ENCODE results near the gene PPP4C.

The PPP4C gene

DNA sequence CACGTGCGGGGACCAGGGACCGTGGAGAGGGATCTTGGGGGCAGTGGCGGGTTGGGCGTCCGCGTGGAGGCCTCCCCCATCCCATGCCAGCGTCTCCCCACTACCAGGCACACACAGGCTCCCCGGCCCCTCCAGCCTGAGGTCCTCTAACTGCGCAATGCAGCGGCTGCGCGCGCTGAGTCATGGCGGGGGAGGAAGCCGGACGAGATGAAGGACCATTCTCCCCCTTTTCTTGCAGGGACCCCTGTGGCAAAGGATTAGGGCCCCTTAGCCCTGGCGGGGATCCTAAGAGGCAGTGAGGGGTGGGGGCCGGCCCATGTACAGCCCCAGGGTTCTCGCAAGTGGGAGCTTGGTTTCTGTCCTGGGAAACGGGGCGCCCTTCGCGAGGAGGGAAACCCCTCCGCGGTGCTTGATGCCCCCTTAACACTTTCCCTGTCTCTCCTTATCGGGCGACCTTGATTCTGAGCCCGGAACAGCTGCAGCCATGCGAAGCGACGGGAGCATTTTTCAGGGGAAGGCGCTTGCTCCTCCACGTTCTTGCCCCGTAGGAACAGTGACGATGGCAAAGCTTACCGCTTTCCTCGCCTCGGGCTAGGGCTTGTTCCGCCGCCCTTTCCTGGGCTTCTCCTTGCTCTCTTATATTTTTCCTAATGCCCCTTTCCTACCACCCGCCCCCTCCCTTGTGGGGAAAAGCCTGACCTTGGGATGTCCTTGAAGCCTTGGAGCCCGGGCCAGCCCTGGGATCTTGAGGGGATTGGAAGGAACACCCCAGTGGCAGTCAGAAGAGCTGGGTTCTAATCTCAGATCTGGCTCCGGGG, 9.6 kb upstream of the PPP4C start:
- Histone ChIP-seq H3K27me3 (no peaks in the 10 kb centered on the region), H3K9me3 (no peaks in the 10 kb centered on the region), H3K4me3 (peak overlapping the region; percentile 98 to 99), H3K4me1 (peaks cover 0 to 64% (median 55%) of the 10 kb centered on the region in 4 donors), H3K27ac (peak overlapping the region; percentile 96 to 97), H3K36me3 (peaks cover 43 to 46% (median 43%) of the 10 kb centered on the region in 3 donors)
- no peak for DNase-seq
- intact Hi-C loops (cut with DNase I; ENCODE audit: low total_unique reads): loop anchor here (1.0 kb wide), 1 partner anchor 341 kb away; the partner anchor contains the start of gene ZNF771
- TF ChIP-seq CTCF (IDR thresholded peaks at IDR 0.05): no peak

GRCh38 chr16:30066761-30067583, 8.8 kb upstream of the PPP4C start:
- intact Hi-C loops (cut with DNase I; ENCODE audit: low total_unique reads): loop anchor here (1.0 kb wide), 1 partner anchor 340 kb away; the partner anchor contains the start of gene ZNF771
- Histone ChIP-seq H3K36me3 (peaks cover 51 to 54% (median 51%) of the 10 kb centered on the region in 3 donors), H3K4me3 (peak overlapping the region; percentile 98 to 99), H3K27ac (peak overlapping the region; percentile 96 to 97), H3K4me1 (peaks cover 0 to 66% (median 55%) of the 10 kb centered on the region in 4 donors), H3K27me3 (no peaks in the 10 kb centered on the region), H3K9me3 (no peaks in the 10 kb centered on the region)
- peak in 1 of 2 donors; percentile 79 for DNase-seq
- no peak for TF ChIP-seq CTCF (IDR thresholded peaks at IDR 0.05)

DNA sequence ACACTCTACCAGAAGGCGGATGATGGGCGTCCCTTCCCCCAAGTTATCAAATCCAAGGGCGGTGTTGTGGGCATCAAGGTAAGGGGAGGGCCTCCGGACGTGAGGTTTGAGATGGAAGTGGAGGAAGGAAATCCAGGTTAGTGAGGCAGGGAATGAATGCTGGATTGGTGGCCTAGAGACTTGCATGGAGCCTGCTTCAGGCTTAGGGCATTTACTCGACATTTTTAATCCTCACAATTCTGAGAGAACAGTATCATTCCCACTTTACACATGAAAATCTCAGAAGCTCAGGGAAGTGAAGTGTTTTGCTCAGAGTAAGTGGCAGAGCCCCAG, 8.2 kb upstream of the PPP4C start:
- H3K9me3 ChIP-seq: no peaks in the 10 kb centered on the region
- peak overlapping the region; percentile 98 to 99 for H3K4me3 ChIP-seq
- H3K27ac ChIP-seq: peak overlapping the region; percentile 96 to 97
- H3K36me3 ChIP-seq: peaks cover 55 to 60% (median 57%) of the 10 kb centered on the region in 3 donors
- H3K27me3 ChIP-seq: no peaks in the 10 kb centered on the region
- TF ChIP-seq CTCF (IDR thresholded peaks at IDR 0.05): no peak
- DNase-seq: no peak
- intact Hi-C loops (cut with DNase I; ENCODE audit: low total_unique reads): no loop called here
- H3K4me1 ChIP-seq: peaks cover 0 to 64% (median 54%) of the 10 kb centered on the region in 4 donors

- Histone ChIP-seq H3K9me3 (no peaks in the 10 kb centered on the region), H3K4me3 (no peak overlapping the region), H3K36me3 (peaks cover 62 to 68% (median 63%) of the 10 kb centered on the region in 3 donors), H3K27me3 (no peaks in the 10 kb centered on the region), H3K4me1 (peaks cover 0 to 56% (median 47%) of the 10 kb centered on the region in 4 donors), H3K27ac (peak overlapping the region in 1 of 2 donors; percentile 96)
- no peak for DNase-seq
- TF ChIP-seq CTCF (IDR thresholded peaks at IDR 0.05): no peak
- intact Hi-C loops (cut with DNase I; ENCODE audit: low total_unique reads): no loop called here
Observed at GRCh38 chr16:30068333-30068732, 7.5 kb upstream of the PPP4C start.

- Histone ChIP-seq H3K9me3 (no peaks in the 10 kb centered on the region), H3K27me3 (no peaks in the 10 kb centered on the region), H3K27ac (peak overlapping the region; percentile 45 to 96), H3K36me3 (peaks cover 66 to 73% (median 68%) of the 10 kb centered on the region in 3 donors), H3K4me3 (peak overlapping the region in 1 of 2 donors; percentile 19), H3K4me1 (peaks cover 0 to 49% (median 42%) of the 10 kb centered on the region in 4 donors)
- intact Hi-C loops (cut with DNase I; ENCODE audit: low total_unique reads): no loop called here
- no peak for DNase-seq
- TF ChIP-seq CTCF (IDR thresholded peaks at IDR 0.05): peak; percentile 15
Observed at GRCh38 chr16:30068750-30069610, 6.8 kb upstream of the PPP4C start.
